Spleen (tissue), 7 donors: Measurements from ENCODE around the gene CFHR5.

Experiments
- POLR2A ChIP-seq, 3 donors: fragments of 450-650 bp; IDR thresholded peaks; one replicate each; pipeline ENCODE4 v1.5.1; 2017; ENCODE audit warnings: antibody characterized with exemption in 3 of 3, mild to moderate bottlenecking in 1 of 3
- TF ChIP-seq, protein P1 (sequence below), 11 experiments: fragments of 200-600 bp in 7 of 11; fragments of 450-650 bp in 4 of 11; sonication (generic) in 4 of 11; IDR thresholded peaks in 8 of 11; conservative IDR thresholded peaks in 3 of 11; 1 replicate in 7 of 11; 2 replicates in 4 of 11; pipeline versions ENCODE4 v1.4.0 to v1.8.0; 2016 to 2021; ENCODE audit warnings: antibody characterized with exemption in 11 of 11, inconsistent platforms in 4 of 11, mild to moderate bottlenecking in 1 of 11
- donor health status: DM: no; HTN: no; CAD: no; lungs with moderate emphysema.
- donor health status: DM: no; HTN: no; CAD: no.
- donor health status: DM: no; HTN: no; CAD: no.

- TF ChIP-seq, protein P1, sequence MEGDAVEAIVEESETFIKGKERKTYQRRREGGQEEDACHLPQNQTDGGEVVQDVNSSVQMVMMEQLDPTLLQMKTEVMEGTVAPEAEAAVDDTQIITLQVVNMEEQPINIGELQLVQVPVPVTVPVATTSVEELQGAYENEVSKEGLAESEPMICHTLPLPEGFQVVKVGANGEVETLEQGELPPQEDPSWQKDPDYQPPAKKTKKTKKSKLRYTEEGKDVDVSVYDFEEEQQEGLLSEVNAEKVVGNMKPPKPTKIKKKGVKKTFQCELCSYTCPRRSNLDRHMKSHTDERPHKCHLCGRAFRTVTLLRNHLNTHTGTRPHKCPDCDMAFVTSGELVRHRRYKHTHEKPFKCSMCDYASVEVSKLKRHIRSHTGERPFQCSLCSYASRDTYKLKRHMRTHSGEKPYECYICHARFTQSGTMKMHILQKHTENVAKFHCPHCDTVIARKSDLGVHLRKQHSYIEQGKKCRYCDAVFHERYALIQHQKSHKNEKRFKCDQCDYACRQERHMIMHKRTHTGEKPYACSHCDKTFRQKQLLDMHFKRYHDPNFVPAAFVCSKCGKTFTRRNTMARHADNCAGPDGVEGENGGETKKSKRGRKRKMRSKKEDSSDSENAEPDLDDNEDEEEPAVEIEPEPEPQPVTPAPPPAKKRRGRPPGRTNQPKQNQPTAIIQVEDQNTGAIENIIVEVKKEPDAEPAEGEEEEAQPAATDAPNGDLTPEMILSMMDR (IDR thresholded peaks at IDR 0.05 in 8 of 11, conservative IDR thresholded peaks at IDR 0.05 in 3 of 11): no peak
- TF ChIP-seq POLR2A (IDR thresholded peaks at IDR 0.05): no peak
Observed at GRCh38 chr1:196955926-196956325, 21.4 kb upstream of the CFHR5 start.
